Suprapubic skin (tissue), 4 donors: ENCODE results near the gene HIGD1C. TPM values are rescaled to one million over a fixed set of nuclear protein-coding genes. Genes with fewer than 3 reads are reported as not detected.
"Not testable (repeated sequence)": the region's sequence is repeated elsewhere in the genome, so short reads cannot be mapped to it uniquely, and the experiment has no call there.

ENCODE experiments used
- DNase-seq, 2 donors: peaks; one replicate each; pipeline ENCODE4 v3.0.0-alpha.2; 2019; ENCODE audit warnings: low spot score in 2 of 2
- H3K27ac ChIP-seq: fragments of 200-600 bp; sonication (generic); one replicate; pipeline ENCODE4 v1.5.1; 2019
- H3K27me3 ChIP-seq: fragments of 200-600 bp; sonication (generic); one replicate; pipeline ENCODE4 v1.5.1; 2019
- H3K36me3 ChIP-seq: fragments of 200-600 bp; sonication (generic); one replicate; pipeline ENCODE4 v1.5.1; 2019
- H3K4me1 ChIP-seq: fragments of 200-600 bp; sonication (generic); one replicate; pipeline ENCODE4 v1.5.1; 2019
- H3K4me3 ChIP-seq: fragments of 200-600 bp; sonication (generic); one replicate; pipeline ENCODE4 v1.5.1; 2019; ENCODE audit warnings: mild to moderate bottlenecking
- H3K9me3 ChIP-seq: fragments of 200-600 bp; sonication (generic); one replicate; pipeline ENCODE4 v1.5.1; 2019
- CTCF ChIP-seq, 2 donors: fragments of 200-600 bp in 1 of 2; fragments of 450-650 bp in 1 of 2; sonication (generic) in 1 of 2; IDR thresholded peaks; one replicate each; pipeline ENCODE4 v1.5.1; 2016 to 2019; ENCODE audit warnings: antibody characterized with exemption in 2 of 2, mild to moderate bottlenecking in 1 of 2, moderate library complexity in 1 of 2
- EP300 ChIP-seq: sonication (generic); formaldehyde crosslinking; IDR thresholded peaks from one replicate; pipeline ENCODE4 v1.6.1; 2017; ENCODE audit warnings: antibody characterized with exemption
- POLR2A ChIP-seq, 2 donors: fragments of 450-650 bp; IDR thresholded peaks; one replicate each; pipeline ENCODE4 v1.6.1; 2017; ENCODE audit warnings: antibody characterized with exemption in 2 of 2, mild to moderate bottlenecking in 2 of 2, moderate library complexity in 2 of 2
- POLR2AphosphoS5 ChIP-seq, 3 donors: sonication (generic); formaldehyde crosslinking; IDR thresholded peaks; one replicate each; pipeline ENCODE4 v1.6.1; 2017; ENCODE audit warnings: antibody characterized with exemption in 3 of 3
- WGBS: methylation state at CpG from one replicate; pipeline ENCODE4 v1.1.5; 2018; 5-methylcytosine and 5-hydroxymethylcytosine counted together
- total RNA-seq, 4 donors: library from RNA; depleted of rRNA; stranded (reverse); fragments of >200 nt; gene quantifications; one replicate each; pipeline ENCODE4 v1.1.0, GENCODE V29; 2016

Gene HIGD1C
- total RNA-seq, 4 donors from 2014 or later: not detected

GRCh38 chr12:50948798-50949197 lies 3.5 kb upstream of the HIGD1C start:
- Histone ChIP-seq H3K9me3 (no peaks in the 10 kb centered on the region), H3K27ac (no peak overlapping the region), H3K36me3 (no peaks in the 10 kb centered on the region), H3K4me1 (no peaks in the 10 kb centered on the region), H3K27me3 (no peaks in the 10 kb centered on the region), H3K4me3 (no peak overlapping the region)
- no peak for DNase-seq
- WGBS: 63% methylated on average over 3 of the region's 4 CpGs
- no peak for TF ChIP-seq POLR2A (IDR thresholded peaks at IDR 0.05)
- no peak for TF ChIP-seq CTCF (IDR thresholded peaks at IDR 0.05)
- no peak for TF ChIP-seq EP300
- TF ChIP-seq POLR2AphosphoS5 (IDR thresholded peaks at IDR 0.05): no peak

DNA sequence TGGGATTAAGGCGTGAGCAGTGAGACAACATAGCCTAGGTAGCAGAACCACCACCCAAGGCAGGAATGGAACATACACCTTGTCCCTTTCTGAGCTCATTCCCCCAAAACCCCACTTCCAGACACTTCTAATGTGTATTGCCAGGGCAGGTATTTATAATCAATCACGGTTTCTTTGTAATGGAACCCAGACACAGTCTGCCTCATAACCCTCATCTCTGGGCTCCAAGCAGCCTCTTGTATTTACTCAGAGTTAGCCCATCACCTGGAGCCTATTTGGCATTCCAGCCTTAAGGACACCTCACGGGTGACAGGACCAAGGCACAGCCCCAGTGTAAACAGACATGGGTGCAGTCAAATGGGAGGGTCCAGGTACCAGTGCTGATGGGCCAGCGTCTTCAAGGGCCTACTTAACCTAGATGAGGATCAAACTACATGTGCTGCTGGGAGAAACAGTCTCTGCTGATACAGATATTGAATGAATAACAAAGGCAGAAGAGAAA lies 2.5 kb upstream of the HIGD1C start:
- Histone ChIP-seq H3K4me1 (no peaks in the 10 kb centered on the region), H3K27ac (no peak overlapping the region), H3K36me3 (no peaks in the 10 kb centered on the region), H3K27me3 (no peaks in the 10 kb centered on the region), H3K4me3 (no peak overlapping the region), H3K9me3 (no peaks in the 10 kb centered on the region)
- WGBS: 89% methylated on average over 3 of the region's 4 CpGs
- no peak for DNase-seq
- TF ChIP-seq CTCF (IDR thresholded peaks at IDR 0.05): no peak
- no peak for TF ChIP-seq EP300
- TF ChIP-seq POLR2A (IDR thresholded peaks at IDR 0.05): no peak
- TF ChIP-seq POLR2AphosphoS5 (IDR thresholded peaks at IDR 0.05): no peak

DNA sequence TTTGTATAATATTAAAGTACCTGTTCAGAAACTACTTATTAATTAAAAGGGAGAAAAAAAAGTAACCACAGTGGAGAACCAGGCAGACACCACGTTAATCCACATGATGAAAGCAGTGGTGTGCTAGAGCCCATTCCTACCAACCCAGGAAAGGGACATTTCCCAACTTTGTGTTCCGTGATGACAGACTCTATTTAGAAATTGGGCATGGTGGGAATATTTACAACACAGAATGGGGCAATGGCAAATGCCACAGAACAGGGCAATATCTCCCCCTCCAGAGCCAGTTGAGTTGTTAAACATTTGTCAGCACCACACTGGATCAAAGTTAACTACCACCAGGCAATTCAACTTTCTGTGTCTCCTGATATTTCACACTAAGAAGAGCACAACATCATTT lies 1.2 kb upstream of the HIGD1C start:
- WGBS: 92% methylated on average over 2 of the region's 2 CpGs
- Histone ChIP-seq H3K36me3 (no peaks in the 10 kb centered on the region), H3K4me1 (no peaks in the 10 kb centered on the region), H3K4me3 (no peak overlapping the region), H3K9me3 (no peaks in the 10 kb centered on the region), H3K27ac (no peak overlapping the region), H3K27me3 (no peaks in the 10 kb centered on the region)
- TF ChIP-seq CTCF (IDR thresholded peaks at IDR 0.05) (no peak), POLR2A (IDR thresholded peaks at IDR 0.05) (no peak), POLR2AphosphoS5 (IDR thresholded peaks at IDR 0.05) (no peak), EP300 (no peak)
- no peak for DNase-seq

DNA sequence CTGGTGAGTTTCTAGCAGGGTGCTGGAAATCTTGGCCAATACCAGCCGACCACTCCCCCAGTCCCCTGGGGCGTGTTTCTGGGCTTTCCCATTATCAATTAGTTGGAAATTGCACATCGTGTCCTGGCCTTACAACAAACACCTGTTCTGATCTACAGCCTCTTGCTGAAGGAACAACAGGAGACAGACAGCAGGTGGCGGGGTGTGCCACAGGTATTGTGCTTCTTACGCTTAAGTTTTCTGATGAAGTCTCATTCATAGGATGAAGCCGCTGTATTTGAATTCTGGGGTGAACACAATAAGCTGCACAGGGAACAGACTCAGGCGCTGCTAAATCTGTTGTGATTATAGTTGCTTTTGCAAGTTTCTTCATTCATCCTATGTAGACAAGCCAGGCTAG lies 703 bp downstream of the HIGD1C start:
- 80% methylated on average over 7 of the region's 7 CpGs for WGBS
- H3K4me3 ChIP-seq: no peak overlapping the region
- H3K27me3 ChIP-seq: no peaks in the 10 kb centered on the region
- H3K9me3 ChIP-seq: no peaks in the 10 kb centered on the region
- H3K36me3 ChIP-seq: no peaks in the 10 kb centered on the region
- H3K27ac ChIP-seq: no peak overlapping the region
- DNase-seq: no peak
- H3K4me1 ChIP-seq: no peaks in the 10 kb centered on the region
- no peak for TF ChIP-seq POLR2A (IDR thresholded peaks at IDR 0.05)
- TF ChIP-seq POLR2AphosphoS5 (IDR thresholded peaks at IDR 0.05): no peak
- TF ChIP-seq EP300: no peak
- TF ChIP-seq CTCF (IDR thresholded peaks at IDR 0.05): no peak

DNA sequence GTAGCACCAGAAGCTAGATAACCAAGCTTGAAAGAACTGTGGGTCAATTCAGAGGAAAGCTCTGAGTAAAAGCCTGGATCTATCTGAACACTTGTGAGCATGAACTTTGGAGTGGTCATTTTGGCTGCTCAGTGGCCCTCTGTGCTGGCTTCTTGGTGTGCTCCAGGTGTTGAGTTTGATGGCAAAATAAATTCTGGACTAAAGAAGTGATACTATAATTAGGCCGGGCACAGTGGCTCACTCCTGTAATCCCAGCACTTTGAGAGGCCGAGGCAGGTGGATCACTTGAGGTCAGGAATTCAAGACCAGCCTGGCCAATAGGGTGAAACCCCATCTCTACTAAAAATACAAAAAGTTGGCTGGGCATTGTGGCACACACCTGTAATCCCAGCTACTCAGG lies 2.4 kb downstream of the HIGD1C start:
- H3K36me3 ChIP-seq, H3K27ac ChIP-seq, H3K4me3 ChIP-seq, H3K27me3 ChIP-seq, H3K4me1 ChIP-seq, DNase-seq, H3K9me3 ChIP-seq: not testable (repeated sequence)
- 81% methylated on average over 2 of the region's 2 CpGs for WGBS

GRCh38 chr12:50955288-50955687 lies 2.9 kb downstream of the HIGD1C start:
- TF ChIP-seq EP300 (no peak), POLR2A (IDR thresholded peaks at IDR 0.05) (no peak), POLR2AphosphoS5 (IDR thresholded peaks at IDR 0.05) (no peak), CTCF (IDR thresholded peaks at IDR 0.05) (no peak)

More at GRCh38 chr12:50955288-50955687, 2.9 kb downstream of the HIGD1C start:
- H3K36me3 ChIP-seq: no peaks in the 10 kb centered on the region
- H3K27me3 ChIP-seq: no peaks in the 10 kb centered on the region
- H3K27ac ChIP-seq: no peak overlapping the region
- DNase-seq: no peak
- H3K4me1 ChIP-seq: no peaks in the 10 kb centered on the region
- 90% methylated on average over 1 of the region's 1 CpG for whole genome bisulfite sequencing
- H3K4me3 ChIP-seq: no peak overlapping the region
- no peaks in the 10 kb centered on the region for H3K9me3 ChIP-seq
